ENCODE results near the gene RGS5. TPM values are rescaled to one million over a fixed set of nuclear protein-coding genes. Genes with fewer than 3 reads are reported as not detected.

Gene RGS5
- total RNA-seq, 2 donors from 2014 or later, result 39.0 to 189 TPM

DNA sequence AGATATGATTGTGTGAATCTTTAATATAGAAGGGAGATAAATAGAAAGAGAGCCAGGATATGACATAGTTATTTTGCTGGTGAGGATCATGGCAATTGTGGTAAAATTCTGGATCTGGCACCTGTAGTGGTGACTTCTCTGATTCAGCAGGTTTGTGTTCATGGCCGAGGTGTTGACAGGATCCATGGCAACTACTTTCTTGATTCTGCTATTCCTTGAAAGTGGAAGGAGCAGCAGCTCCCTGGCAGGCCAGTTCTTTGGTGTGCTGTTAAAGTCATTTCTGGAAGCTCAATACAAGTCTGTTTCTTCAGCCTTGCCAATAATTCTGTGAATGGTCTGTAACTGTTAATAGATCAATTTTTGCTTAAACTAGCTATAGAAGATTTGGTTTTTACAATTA, 100.1 kb downstream of the RGS5 start:
- WGBS, result 62% methylated on average over 1 of the region's 1 CpG
- TF ChIP-seq POLR2AphosphoS5 (IDR thresholded peaks at IDR 0.05) (no peak), POLR2A (IDR thresholded peaks at IDR 0.05) (no peak), CTCF (IDR thresholded peaks at IDR 0.05) (no peak)
- intact Hi-C loops (cut with DNase I), result no loop called here
- H3K27me3 ChIP-seq (replicated peaks; ENCODE audit: insufficient read depth), result no peaks in the 10 kb centered on the region
- no peaks in the 10 kb centered on the region for H3K9me3 ChIP-seq
- H3K4me1 ChIP-seq (replicated peaks), result no peaks in the 10 kb centered on the region
- no peak overlapping the region for H3K4me3 ChIP-seq
- no peak overlapping the region for H3K27ac ChIP-seq
- H3K36me3 ChIP-seq, result no peaks in the 10 kb centered on the region
- no peak for DNase-seq (ENCODE audit: low spot score)

GRCh38 chr1:163095213-163095612, 107.5 kb downstream of the RGS5 start:
- Histone ChIP-seq H3K36me3 (no peaks in the 10 kb centered on the region), H3K27me3 (replicated peaks; ENCODE audit: insufficient read depth) (no peaks in the 10 kb centered on the region), H3K4me1 (replicated peaks) (no peaks in the 10 kb centered on the region), H3K9me3 (no peaks in the 10 kb centered on the region), H3K4me3 (no peak overlapping the region), H3K27ac (no peak overlapping the region)
- intact Hi-C loops (cut with DNase I), result no loop called here
- TF ChIP-seq POLR2A (IDR thresholded peaks at IDR 0.05), result no peak
- TF ChIP-seq POLR2AphosphoS5 (IDR thresholded peaks at IDR 0.05), result no peak
- no peak for TF ChIP-seq CTCF (IDR thresholded peaks at IDR 0.05)
- WGBS, result 8% methylated on average over 1 of the region's 1 CpG
- DNase-seq (ENCODE audit: low spot score), result no peak

DNA sequence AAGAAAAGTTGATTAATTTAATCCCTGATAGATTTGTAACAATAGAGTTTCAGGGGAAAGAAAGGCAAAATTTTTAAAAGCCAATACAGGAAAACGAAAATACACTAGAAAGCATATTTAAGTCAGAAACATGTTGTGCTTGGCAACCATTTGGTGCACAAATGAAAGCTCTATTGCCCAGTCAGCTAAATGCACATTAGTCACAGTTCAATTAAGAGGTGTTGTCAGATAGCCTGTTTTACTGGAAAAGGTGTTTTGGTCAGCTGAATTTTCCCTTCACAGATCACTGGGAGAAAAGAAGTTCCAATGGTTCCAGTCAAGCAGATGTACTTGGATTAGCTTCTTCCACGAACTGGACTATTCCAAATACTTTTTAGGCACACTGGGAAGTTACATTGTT, 108.1 kb downstream of the RGS5 start:
- 45% methylated on average over 2 of the region's 2 CpGs for WGBS
- Histone ChIP-seq H3K4me1 (replicated peaks) (no peaks in the 10 kb centered on the region), H3K9me3 (no peaks in the 10 kb centered on the region), H3K4me3 (no peak overlapping the region), H3K36me3 (no peaks in the 10 kb centered on the region), H3K27me3 (replicated peaks; ENCODE audit: insufficient read depth) (no peaks in the 10 kb centered on the region), H3K27ac (no peak overlapping the region)
- DNase-seq (ENCODE audit: low spot score), result no peak
- TF ChIP-seq POLR2AphosphoS5 (IDR thresholded peaks at IDR 0.05), result no peak
- TF ChIP-seq POLR2A (IDR thresholded peaks at IDR 0.05), result no peak
- no peak for TF ChIP-seq CTCF (IDR thresholded peaks at IDR 0.05)
- intact Hi-C loops (cut with DNase I), result no loop called here

DNA sequence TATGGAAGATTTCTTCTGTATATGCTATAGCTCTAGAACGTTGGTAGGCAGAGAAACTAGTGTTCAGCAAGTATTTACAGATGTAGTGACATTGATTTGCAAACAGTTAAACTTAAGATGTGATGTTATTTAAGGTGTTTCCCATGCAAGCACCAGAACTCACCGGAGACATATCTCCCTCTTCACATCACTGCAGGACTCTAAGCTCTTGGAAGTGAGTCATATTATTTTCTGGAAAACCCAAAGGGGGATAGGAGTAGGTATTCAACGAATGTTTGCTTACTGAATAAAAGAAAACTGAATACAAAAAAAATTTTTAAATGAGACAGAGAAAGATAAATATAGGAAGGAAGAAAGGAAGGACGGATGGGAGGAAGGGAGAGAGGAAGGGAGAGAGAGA, 108.5 kb downstream of the RGS5 start:
- Histone ChIP-seq H3K27me3 (replicated peaks; ENCODE audit: insufficient read depth) (no peaks in the 10 kb centered on the region), H3K4me1 (replicated peaks) (no peaks in the 10 kb centered on the region), H3K36me3 (no peaks in the 10 kb centered on the region), H3K4me3 (no peak overlapping the region), H3K27ac (no peak overlapping the region), H3K9me3 (no peaks in the 10 kb centered on the region)
- no peak for TF ChIP-seq POLR2AphosphoS5 (IDR thresholded peaks at IDR 0.05)
- TF ChIP-seq POLR2A (IDR thresholded peaks at IDR 0.05), result no peak
- no peak for TF ChIP-seq CTCF (IDR thresholded peaks at IDR 0.05)
- 54% methylated on average over 4 of the region's 4 CpGs for WGBS
- no peak for DNase-seq (ENCODE audit: low spot score)
- intact Hi-C loops (cut with DNase I), result no loop called here

GRCh38 chr1:163093579-163093978, 109.1 kb downstream of the RGS5 start:
- 92% methylated on average over 9 of the region's 9 CpGs for WGBS
- DNase-seq (ENCODE audit: low spot score), result no peak
- Histone ChIP-seq H3K27ac (no peak overlapping the region), H3K4me3 (no peak overlapping the region), H3K4me1 (replicated peaks) (no peaks in the 10 kb centered on the region), H3K36me3 (no peaks in the 10 kb centered on the region), H3K27me3 (replicated peaks; ENCODE audit: insufficient read depth) (no peaks in the 10 kb centered on the region), H3K9me3 (no peaks in the 10 kb centered on the region)
- intact Hi-C loops (cut with DNase I), result no loop called here
- no peak for TF ChIP-seq POLR2AphosphoS5 (IDR thresholded peaks at IDR 0.05)
- TF ChIP-seq CTCF (IDR thresholded peaks at IDR 0.05), result no peak
- no peak for TF ChIP-seq POLR2A (IDR thresholded peaks at IDR 0.05)
